NCI-H748 (cell line): ENCODE data around the gene CCDC183.
"Not testable (repeated sequence)": the region's sequence is repeated elsewhere in the genome, so short reads cannot be mapped to it uniquely, and the experiment has no call there.

Experiments used
- DNase-seq: peaks from one replicate; lab custom pipeline; 2025; ENCODE audit not compliant: unreplicated experiment; lab: John Stamatoyannopoulos, UW

The CCDC183 gene

GRCh38 chr9:136760424-136760823, 35.7 kb upstream of the CCDC183 start:
- DNase-seq, result no peak

GRCh38 chr9:136760834-136761544, 35.1 kb upstream of the CCDC183 start:
- peak; percentile 61 for DNase-seq

- DNase-seq, result no peak
Observed at GRCh38 chr9:136761545-136761981, 34.6 kb upstream of the CCDC183 start.

- no peak for DNase-seq
Observed at GRCh38 chr9:136762221-136762691, 33.9 kb upstream of the CCDC183 start.

- DNase-seq, result peak; percentile 27
Observed at GRCh38 chr9:136762915-136763648, 33.1 kb upstream of the CCDC183 start.

GRCh38 chr9:136763649-136764035, 32.5 kb upstream of the CCDC183 start:
- DNase-seq, result no peak

GRCh38 chr9:136764301-136764891, 31.7 kb upstream of the CCDC183 start, which contains the start of gene LCN15:
LCN15 (minus strand) TSS chr9:136764518; CDS start chr9:136764488, 30 bp downstream.
- no peak for DNase-seq

- no peak for DNase-seq
Observed at GRCh38 chr9:136765041-136765440, 31.1 kb upstream of the CCDC183 start.

- not testable (repeated sequence) for DNase-seq
Observed at GRCh38 chr9:136765745-136766409, 30.3 kb upstream of the CCDC183 start.

- peak; percentile 77 for DNase-seq
Observed at GRCh38 chr9:136766410-136767120, 29.6 kb upstream of the CCDC183 start.

- peak; percentile 43 for DNase-seq
Observed at GRCh38 chr9:136769710-136770191, 26.4 kb upstream of the CCDC183 start.

- DNase-seq, result no peak
Observed at GRCh38 chr9:136771907-136772415, 24.2 kb upstream of the CCDC183 start.

GRCh38 chr9:136773386-136774044, 22.6 kb upstream of the CCDC183 start:
- no peak for DNase-seq

GRCh38 chr9:136774416-136775045, 21.6 kb upstream of the CCDC183 start:
- DNase-seq, result no peak

- no peak for DNase-seq
Observed at GRCh38 chr9:136775191-136775590, 20.9 kb upstream of the CCDC183 start.

GRCh38 chr9:136776947-136777346, 19.2 kb upstream of the CCDC183 start:
- DNase-seq, result no peak

- DNase-seq, result no peak
Observed at GRCh38 chr9:136777359-136777758, 18.8 kb upstream of the CCDC183 start.

- DNase-seq, result no peak
Observed at GRCh38 chr9:136779808-136780207, 16.3 kb upstream of the CCDC183 start.

- DNase-seq, result no peak
Observed at GRCh38 chr9:136782452-136782851, 13.7 kb upstream of the CCDC183 start.
